ENCODE measurements around the gene FREY1.

FREY1 gene

DNA sequence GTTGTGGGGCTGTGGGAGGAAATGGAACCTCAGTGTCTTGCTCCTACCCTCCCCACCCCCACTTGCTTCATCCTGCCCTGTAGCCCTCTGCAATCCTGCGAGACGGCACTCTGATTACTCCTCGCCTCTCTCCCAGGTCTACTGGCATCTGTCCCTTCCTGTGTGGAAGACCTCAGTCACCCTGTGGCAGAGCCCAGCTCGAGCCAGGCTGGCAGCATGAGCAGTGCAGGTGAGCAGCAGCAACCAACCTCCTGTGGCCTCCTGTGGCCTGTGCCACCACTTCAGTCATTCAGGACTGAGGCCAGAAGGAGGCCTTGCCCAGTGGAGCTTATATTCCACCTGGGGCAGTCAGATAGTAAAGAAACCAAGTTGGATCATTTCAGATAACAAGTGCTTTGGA, 36.4 kb downstream of the FREY1 start:
- DNase-seq (ENCODE audit: low read depth) = no peak

GRCh38 chr11:45869551-45869950, 37.5 kb downstream of the FREY1 start:
- no peak for DNase-seq (ENCODE audit: low read depth)

- DNase-seq (ENCODE audit: low read depth) = no peak
Measured at GRCh38 chr11:45864041-45864440, 43.0 kb downstream of the FREY1 start.

- DNase-seq (ENCODE audit: low read depth) = no peak
Measured at GRCh38 chr11:45860764-45861510, 46.1 kb downstream of the FREY1 start.

- no peak for DNase-seq (ENCODE audit: low read depth)
Measured at GRCh38 chr11:45860348-45860747, 46.7 kb downstream of the FREY1 start.

DNA sequence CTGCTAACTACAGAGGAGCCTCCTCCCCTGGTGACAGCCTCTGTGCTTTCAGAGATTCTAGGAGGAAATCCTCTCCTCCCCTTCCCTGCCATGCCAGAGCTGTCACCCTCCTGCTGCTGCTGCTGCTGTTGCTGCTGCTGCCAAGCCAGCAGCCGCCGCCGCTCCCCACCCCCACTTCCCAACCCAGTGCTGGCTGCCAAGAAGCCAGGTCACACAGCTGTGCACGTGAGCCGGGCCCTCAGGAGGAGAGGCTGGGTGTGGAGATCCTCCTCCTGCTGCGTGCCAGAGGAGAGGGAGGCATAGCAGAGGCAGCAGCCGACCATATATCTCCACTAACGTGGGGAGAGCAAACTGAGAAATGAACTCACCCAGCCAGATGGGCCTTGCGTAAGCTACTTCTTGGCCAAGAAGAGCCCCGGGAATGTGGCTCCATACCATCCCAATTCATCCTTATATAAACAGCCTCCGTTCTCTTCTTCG, 47.4 kb downstream of the FREY1 start:
- DNase-seq (ENCODE audit: low read depth) = no peak

GRCh38 chr11:45858751-45859398, 48.2 kb downstream of the FREY1 start:
- no peak for DNase-seq (ENCODE audit: low read depth)

- no peak for DNase-seq (ENCODE audit: low read depth)
Measured at GRCh38 chr11:45857961-45858474, 49.1 kb downstream of the FREY1 start.
